GM19099 (cell line): ENCODE measurements around the gene SELE.

Experiments used
- POLR2A ChIP-seq: IDR thresholded peaks from 3 replicates; pipeline ENCODE4 v1.6.1; 2011; ENCODE audit warnings: low read depth; ENCODE audit not compliant: insufficient read length; ENCODE audit errors: extremely low read depth

Gene SELE

GRCh38 chr1:169739980-169740379 is 6.1 kb upstream of the SELE start:
- TF ChIP-seq POLR2A, result no peak

- no peak for TF ChIP-seq POLR2A
These were observed 2.4 kb downstream of the SELE start for GRCh38 chr1:169731446-169731845.

- TF ChIP-seq POLR2A, result no peak
These were observed 3.9 kb downstream of the SELE start for GRCh38 chr1:169729991-169730390.

- no peak for TF ChIP-seq POLR2A
These were observed 6.6 kb downstream of the SELE start for GRCh38 chr1:169727307-169727706.

GRCh38 chr1:169726851-169727250 is 7.0 kb downstream of the SELE start:
- TF ChIP-seq POLR2A, result no peak

GRCh38 chr1:169725930-169726329 is 7.9 kb downstream of the SELE start:
- TF ChIP-seq POLR2A, result no peak

- TF ChIP-seq POLR2A, result no peak
These were observed 9.7 kb downstream of the SELE start for GRCh38 chr1:169724168-169724567.

- TF ChIP-seq POLR2A, result no peak
These were observed 10.1 kb downstream of the SELE start for GRCh38 chr1:169723763-169724162.

- TF ChIP-seq POLR2A, result no peak
These were observed 11.1 kb downstream of the SELE start for GRCh38 chr1:169722779-169723178.

- TF ChIP-seq POLR2A, result no peak
These were observed 21.6 kb downstream of the SELE start for GRCh38 chr1:169712309-169712631.

GRCh38 chr1:169711469-169712308 is 22.2 kb downstream of the SELE start, which contains the start of gene SELL:
SELL (minus strand) TSS chr1:169711620; CDS start chr1:169711498, 122 bp downstream.
- TF ChIP-seq POLR2A, result peak; percentile 82

GRCh38 chr1:169708647-169709046 is 25.2 kb downstream of the SELE start:
- no peak for TF ChIP-seq POLR2A

GRCh38 chr1:169707912-169708604 is 25.8 kb downstream of the SELE start:
- TF ChIP-seq POLR2A, result no peak

GRCh38 chr1:169704797-169705196 is 29.1 kb downstream of the SELE start:
- TF ChIP-seq POLR2A, result no peak

- no peak for TF ChIP-seq POLR2A
These were observed 32.4 kb downstream of the SELE start for GRCh38 chr1:169701261-169702005.
